GM23338 (cell line): Measurements from ENCODE around the gene ADAMTS17. TPM values are rescaled to one million over a fixed set of nuclear protein-coding genes. Genes with fewer than 3 reads are reported as not detected.

Source experiments
- ATAC-seq: fragments of 200-7000 bp; cut with Tn5 transposase; 3 replicates; pipeline ENCODE4 v1.9.1; 2020
- DNase-seq: peaks from one replicate; pipeline ENCODE4 v3.0.0-alpha.2; 2015; ENCODE audit warnings: low spot score
- H2AFZ ChIP-seq: fragments of 200-600 bp; sonication (generic); 2 replicates; pipeline ENCODE4 v1.8.0; 2016; ENCODE audit warnings: antibody characterized with exemption, mild to moderate bottlenecking, moderate library complexity
- H3F3A ChIP-seq: fragments of 200-600 bp; sonication (generic); replicated peaks from 2 replicates; pipeline ENCODE4 v1.8.0; 2017; ENCODE audit warnings: antibody characterized with exemption, mixed run types, low read depth
- H3K27ac ChIP-seq: fragments of 200-600 bp; sonication (generic); 2 replicates; pipeline ENCODE4 v1.6.1; 2016; ENCODE audit warnings: low read depth
- H3K27me3 ChIP-seq: fragments of 200-600 bp; sonication (generic); 2 replicates; pipeline ENCODE4 v1.8.0; 2016; ENCODE audit warnings: mild to moderate bottlenecking, mixed run types, moderate library complexity; ENCODE audit not compliant: insufficient read depth
- H3K36me3 ChIP-seq: fragments of 200-600 bp; sonication (generic); 2 replicates; pipeline ENCODE4 v1.8.0; 2016; ENCODE audit warnings: mild to moderate bottlenecking; ENCODE audit not compliant: insufficient read depth
- H3K4me1 ChIP-seq: fragments of 200-600 bp; sonication (generic); 2 replicates; pipeline ENCODE4 v1.8.0; 2016; ENCODE audit warnings: mild to moderate bottlenecking, moderate library complexity; ENCODE audit not compliant: insufficient read depth
- H3K4me2 ChIP-seq: fragments of 200-600 bp; sonication (generic); 2 replicates; pipeline ENCODE4 v1.7.1; 2017; ENCODE audit warnings: mixed run types
- H3K4me3 ChIP-seq: fragments of 200-600 bp; sonication (generic); 2 replicates; pipeline ENCODE4 v1.6.1; 2016; ENCODE audit warnings: mixed run types
- H3K79me2 ChIP-seq: fragments of 200-600 bp; sonication (generic); replicated peaks from 2 replicates; pipeline ENCODE4 v1.8.0; 2017; ENCODE audit warnings: mild to moderate bottlenecking; ENCODE audit not compliant: insufficient read depth
- H3K9me2 ChIP-seq: fragments of 200-600 bp; sonication (generic); 2 replicates; pipeline ENCODE4 v1.8.0; 2017; ENCODE audit not compliant: insufficient read depth
- H4K20me1 ChIP-seq: fragments of 200-600 bp; sonication (generic); replicated peaks from 2 replicates; pipeline ENCODE4 v1.8.0; 2017; ENCODE audit warnings: mild to moderate bottlenecking; ENCODE audit not compliant: insufficient read depth
- H3K27ac Mint-ChIP-seq: 2 replicates; pipeline ENCODE4 v1.8.0; 2020; ENCODE audit warnings: inconsistent platforms, mild to moderate bottlenecking, moderate library complexity, mixed read lengths
- H3K27me3 Mint-ChIP-seq: 3 replicates; pipeline ENCODE4 v1.8.0; 2022; ENCODE audit warnings: low read depth, mild to moderate bottlenecking, moderate library complexity, mixed read lengths, inconsistent platforms; ENCODE audit not compliant: insufficient read depth, poor library complexity
- H3K36me3 Mint-ChIP-seq: 3 replicates; pipeline ENCODE4 v1.8.0; 2021; ENCODE audit warnings: low read depth, mild to moderate bottlenecking, inconsistent platforms, moderate library complexity, mixed read lengths
- H3K4me1 Mint-ChIP-seq: 3 replicates; pipeline ENCODE4 v1.8.0; 2020; ENCODE audit warnings: mild to moderate bottlenecking, inconsistent platforms, mixed read lengths
- H3K4me3 Mint-ChIP-seq: 3 replicates; pipeline ENCODE4 v1.8.0; 2021; ENCODE audit warnings: moderate library complexity, mild to moderate bottlenecking, inconsistent platforms, mixed read lengths
- H3K9me3 Mint-ChIP-seq: 3 replicates; pipeline ENCODE4 v1.8.0; 2020; ENCODE audit warnings: moderate library complexity, mild to moderate bottlenecking, inconsistent platforms, mixed read lengths
- CREB1 ChIP-seq: fragments of 250-450 bp; sonication (Bioruptor Pico); IDR thresholded peaks from 2 replicates; pipeline ENCODE4 v1.5.0; 2020; ENCODE audit warnings: low read depth, mild to moderate bottlenecking, moderate library complexity
- CTCF ChIP-seq, 2 experiments: fragments of 200-600 bp in 1 of 2; sonication (generic) in 1 of 2; conservative IDR thresholded peaks; 2 replicates each; pipeline versions ENCODE4 v1.5.1 to v1.6.1; 2016 to 2017; ENCODE audit warnings: antibody characterized with exemption in 2 of 2, low read depth in 2 of 2, mild to moderate bottlenecking in 2 of 2, moderate library complexity in 1 of 2
- ETS1 ChIP-seq: IDR thresholded peaks from 2 replicates; pipeline ENCODE4 v1.6.1; 2016; ENCODE audit warnings: antibody characterized with exemption
- EZH2 ChIP-seq: fragments of 200-600 bp; sonication (generic); IDR thresholded peaks from one replicate; pipeline ENCODE4 v1.8.0; 2017; ENCODE audit warnings: antibody characterized with exemption, mild to moderate bottlenecking, low read depth; ENCODE audit not compliant: unreplicated experiment
- JUNB ChIP-seq: IDR thresholded peaks from one replicate; pipeline ENCODE4 v1.6.1; 2016; ENCODE audit warnings: antibody characterized with exemption; ENCODE audit not compliant: unreplicated experiment
- NANOG ChIP-seq: IDR thresholded peaks from 2 replicates; pipeline ENCODE4 v1.6.1; 2016; ENCODE audit warnings: antibody characterized with exemption, borderline replicate concordance
- REST ChIP-seq: IDR thresholded peaks from one replicate; pipeline ENCODE4 v1.6.1; 2018; ENCODE audit warnings: antibody characterized with exemption; ENCODE audit not compliant: unreplicated experiment
- STAT1 ChIP-seq: IDR thresholded peaks from one replicate; pipeline ENCODE4 v1.6.1; 2016; ENCODE audit warnings: antibody characterized with exemption; ENCODE audit not compliant: unreplicated experiment
- ZNF114 ChIP-seq: fragments of 250-450 bp; sonication (Bioruptor Pico); IDR thresholded peaks from 2 replicates; pipeline ENCODE4 v1.5.0; 2020; ENCODE audit warnings: mild to moderate bottlenecking, moderate library complexity
- ZNF331 ChIP-seq: fragments of 250-450 bp; sonication (Bioruptor Pico); IDR thresholded peaks from 2 replicates; pipeline ENCODE4 v1.5.0; 2020; ENCODE audit warnings: low read depth, mild to moderate bottlenecking, moderate library complexity
- ZNF462 ChIP-seq: fragments of 250-450 bp; sonication (Bioruptor Pico); IDR thresholded peaks from 2 replicates; pipeline ENCODE4 v1.5.0; 2020; ENCODE audit warnings: mild to moderate bottlenecking, moderate library complexity
- polyA plus RNA-seq: library from polyadenylated mRNA; unstranded; fragments of >200 nt; fragmentation: Nextera tagmentation; extraction: Ambion mirVana; gene quantifications from 2 replicates; pipeline ENCODE4 v1.2.1, GENCODE V29; 2016
- total RNA-seq: library from RNA; depleted of rRNA; stranded (reverse); fragments of >200 nt; shearing (Covaris generic); gene quantifications from 2 replicates; pipeline ENCODE4 v1.2.3, GENCODE V29; 2014

ADAMTS17 gene
- total and polyA plus RNA-seq, 2 experiments from 2014 or later = 0.60 to 3.8 TPM

GRCh38 chr15:100059521-100059920 is 282.3 kb downstream of the ADAMTS17 start (continued):
- TF ChIP-seq CREB1 (no peak), JUNB (no peak), ZNF331 (no peak), STAT1 (no peak), NANOG (no peak), ZNF114 (CRISPR knock-in tag) (no peak), EZH2 (no peak), ETS1 (no peak)

GRCh38 chr15:100059094-100059493 is 282.7 kb downstream of the ADAMTS17 start:
- H3K79me2 ChIP-seq = no peaks in the 10 kb centered on the region
- H4K20me1 ChIP-seq = no peaks in the 10 kb centered on the region
- H3K4me1 ChIP-seq = no peaks in the 10 kb centered on the region
- peaks cover 3% of the 10 kb centered on the region; the same call in 1 of the 3 replicates for H3K9me3 Mint-ChIP-seq
- no peak for DNase-seq
- no peaks in the 10 kb centered on the region for H3K36me3 ChIP-seq
- H3K4me3 Mint-ChIP-seq = no peak overlapping the region
- no peak for ATAC-seq
- no peaks in the 10 kb centered on the region for H3K36me3 Mint-ChIP-seq
- peaks cover 28% of the 10 kb centered on the region for H3K27me3 ChIP-seq
- H3K9me2 ChIP-seq = peaks cover 6% of the 10 kb centered on the region; the same call in 1 of the 2 replicates
- H3K4me1 Mint-ChIP-seq = no peaks in the 10 kb centered on the region; the same call in 2 of the 3 replicates
- H3K27ac Mint-ChIP-seq = no peak overlapping the region
- H2AFZ ChIP-seq = no peak overlapping the region
- no peak overlapping the region for H3K27ac ChIP-seq
- no peak overlapping the region for H3K4me2 ChIP-seq
- peaks cover 17% of the 10 kb centered on the region for H3K27me3 Mint-ChIP-seq
- H3F3A ChIP-seq = no peaks in the 10 kb centered on the region
- no peak overlapping the region for H3K4me3 ChIP-seq
- TF ChIP-seq CREB1 (no peak), REST (no peak), JUNB (no peak), ETS1 (no peak), ZNF331 (no peak), NANOG (no peak), CTCF (conservative IDR thresholded peaks at IDR 0.05; ENCODE audit: low read depth in 2 of 2) (no peak), ZNF462 (CRISPR knock-in tag) (no peak)
